GM21737 (cell line): ENCODE results near the gene KLHDC4.
A peak's percentile ranks its signal among the peaks of the same experiment; 100 is the strongest.

Experiments
- ATAC-seq: cut with Tn5 transposase; IDR thresholded peaks from one replicate; pipeline ENCODE4 v1.9.1; 2021; ENCODE audit warnings: mild to moderate bottlenecking, moderate library complexity; ENCODE audit not compliant: unreplicated experiment

The KLHDC4 gene

DNA sequence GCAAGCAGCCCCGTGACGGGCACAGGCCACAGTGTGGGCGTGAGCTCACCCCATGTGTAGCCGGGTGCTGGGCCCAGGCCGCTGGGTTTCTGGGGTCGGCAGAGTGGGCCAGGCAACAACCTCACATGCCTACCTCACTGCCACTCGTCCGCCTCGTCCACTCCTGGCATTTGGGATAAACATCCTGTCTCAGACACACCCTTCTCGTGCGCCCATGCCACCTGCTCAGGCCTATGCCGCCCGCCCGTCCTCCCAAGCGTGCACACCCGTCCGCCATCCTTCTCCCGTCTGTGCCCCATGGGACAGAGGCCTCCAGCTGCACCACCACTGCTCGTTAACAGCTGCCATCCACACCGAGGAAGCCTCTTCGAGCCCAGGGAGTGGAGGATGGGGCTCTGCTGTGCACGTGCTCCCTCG is 64.3 kb downstream of the KLHDC4 start:
- ATAC-seq, result no peak

- ATAC-seq, result no peak
These were observed 64.7 kb downstream of the KLHDC4 start for GRCh38 chr16:87701078-87701460.

GRCh38 chr16:87700406-87701077 is 65.2 kb downstream of the KLHDC4 start:
- ATAC-seq, result no peak

- no peak for ATAC-seq
These were observed 67.0 kb downstream of the KLHDC4 start for GRCh38 chr16:87698676-87699199.

DNA sequence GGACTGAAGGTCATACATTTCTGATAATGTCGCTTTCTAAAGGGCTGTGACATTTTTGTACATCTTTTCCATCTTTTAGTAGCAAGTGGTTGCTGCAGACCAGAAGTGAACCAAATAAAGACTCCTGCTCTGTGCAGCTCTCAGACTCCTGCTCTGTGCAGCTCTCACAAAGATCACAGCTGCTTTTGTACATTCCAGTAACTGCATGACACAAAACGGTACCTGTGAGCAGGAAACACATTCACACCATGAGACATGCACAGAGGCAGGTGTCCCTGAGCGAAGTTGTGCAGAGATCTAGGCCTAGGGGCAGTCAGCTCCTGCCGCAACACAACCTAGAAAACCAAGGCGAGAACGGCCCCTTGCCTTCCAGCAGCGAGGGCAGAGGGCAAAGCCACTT is 67.5 kb downstream of the KLHDC4 start:
- peak; percentile 27 for ATAC-seq

DNA sequence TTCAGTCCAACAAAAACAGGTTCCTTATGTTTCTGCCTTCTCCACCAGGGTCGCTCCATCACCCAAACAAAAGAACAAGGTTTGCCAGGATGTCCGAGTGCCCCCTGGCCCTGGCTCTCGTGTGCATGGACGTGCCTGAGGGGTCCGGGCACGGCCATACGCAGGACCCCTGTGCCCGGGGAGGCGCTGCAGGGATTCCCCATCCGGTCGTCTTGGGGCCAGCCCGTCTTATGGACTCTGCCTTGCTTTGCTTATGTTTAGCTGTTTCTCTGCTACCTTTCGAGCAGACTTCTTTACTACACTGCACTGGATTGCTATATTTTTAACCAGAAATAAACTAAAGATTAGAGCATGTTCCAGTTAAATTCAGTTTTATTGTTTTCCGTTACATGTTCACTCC is 68.0 kb downstream of the KLHDC4 start:
- ATAC-seq, result no peak

DNA sequence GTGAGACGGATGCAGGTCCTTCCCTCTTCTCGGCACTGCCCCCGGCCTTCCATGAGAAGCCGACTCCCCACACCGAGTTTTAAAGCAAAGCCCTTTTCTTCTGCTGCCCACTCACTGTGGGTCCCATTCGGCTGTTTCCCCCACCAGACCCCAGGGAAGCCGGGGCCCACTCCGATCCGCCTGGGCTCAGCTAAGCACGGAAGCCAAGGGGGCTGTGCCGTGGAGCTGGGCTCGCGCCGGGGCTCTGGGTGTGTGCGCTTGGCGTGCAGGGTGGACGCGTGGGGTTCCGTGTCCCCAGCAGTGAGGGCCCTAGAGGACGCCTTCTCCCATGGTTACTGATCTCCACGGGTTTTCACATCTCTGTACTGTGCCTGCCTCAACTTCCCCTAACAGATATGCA is 68.5 kb downstream of the KLHDC4 start:
- no peak for ATAC-seq

DNA sequence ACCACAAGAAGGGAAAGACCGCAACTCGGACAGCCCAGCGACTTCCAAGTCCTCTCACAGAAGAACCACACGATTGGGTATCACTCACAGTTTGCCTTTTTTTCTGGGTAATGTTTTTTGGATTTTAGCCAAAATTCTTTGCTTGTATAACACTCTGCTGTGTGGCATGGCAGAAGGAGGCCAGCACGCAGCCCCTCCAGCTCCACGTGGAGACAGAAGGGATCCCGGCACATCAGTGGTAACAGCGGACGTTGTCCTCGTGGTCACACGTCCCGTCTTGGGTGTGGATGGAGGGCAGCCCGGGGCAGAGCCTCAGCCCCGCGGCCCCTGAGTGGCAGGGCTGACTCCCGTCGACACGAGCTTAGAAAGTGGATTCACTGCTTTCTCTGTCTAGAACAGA is 69.1 kb downstream of the KLHDC4 start:
- no peak for ATAC-seq

DNA sequence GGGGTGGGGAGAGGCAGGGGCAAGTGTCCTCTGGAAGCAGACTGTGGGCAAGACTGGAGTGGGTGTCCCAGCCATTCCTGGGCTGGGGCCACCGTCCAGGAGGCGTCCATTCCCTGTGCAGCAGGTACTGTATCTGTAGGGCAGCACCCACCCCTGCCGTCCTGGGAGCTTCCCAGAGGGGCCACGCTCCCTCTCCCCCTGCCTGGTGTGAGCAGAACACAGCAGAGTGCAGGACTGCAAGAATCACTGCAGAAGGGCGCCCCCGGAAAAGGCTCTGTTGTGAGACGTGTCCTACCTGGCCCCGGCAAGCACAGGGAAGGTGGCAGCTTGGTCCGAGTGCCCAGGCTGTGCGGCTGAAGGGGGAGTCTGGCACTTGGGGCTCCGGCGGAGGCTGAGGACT is 70.3 kb downstream of the KLHDC4 start:
- no peak for ATAC-seq

DNA sequence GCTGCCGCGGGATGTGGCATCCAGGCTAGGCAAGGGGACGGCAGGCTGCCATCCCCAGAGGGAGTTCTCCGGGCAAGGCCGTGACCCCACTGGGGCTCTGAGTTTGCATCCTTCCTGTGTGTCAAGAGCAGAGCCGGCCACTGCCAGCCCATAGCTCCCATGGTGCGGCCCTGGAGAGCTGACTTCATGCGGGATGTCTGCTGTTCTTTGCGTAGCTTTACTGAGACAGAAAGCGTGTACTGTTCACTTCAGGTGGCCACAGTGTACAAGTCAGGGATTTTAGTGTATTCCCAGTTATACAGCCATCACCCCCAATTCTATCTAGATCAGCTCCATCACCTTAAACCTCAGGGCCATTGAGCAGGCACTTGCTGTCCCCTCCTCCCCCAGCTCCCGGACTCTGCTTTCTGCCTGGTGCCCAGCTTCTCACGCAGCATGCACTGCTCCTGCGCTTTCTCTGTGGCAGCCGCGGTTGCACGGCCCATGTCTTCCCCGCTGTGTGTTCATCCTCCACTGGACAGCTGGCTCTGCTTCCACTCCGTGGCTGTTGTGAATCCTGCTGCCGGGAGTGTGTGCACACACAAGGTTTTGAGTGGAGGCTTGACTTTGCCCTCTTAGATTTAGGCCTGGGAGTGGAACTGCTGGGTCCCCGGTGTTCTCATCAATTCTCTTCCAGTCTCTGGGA is 71.2 kb downstream of the KLHDC4 start:
- ATAC-seq, result no peak

- no peak for ATAC-seq
These were observed 72.0 kb downstream of the KLHDC4 start for GRCh38 chr16:87693827-87694226.

DNA sequence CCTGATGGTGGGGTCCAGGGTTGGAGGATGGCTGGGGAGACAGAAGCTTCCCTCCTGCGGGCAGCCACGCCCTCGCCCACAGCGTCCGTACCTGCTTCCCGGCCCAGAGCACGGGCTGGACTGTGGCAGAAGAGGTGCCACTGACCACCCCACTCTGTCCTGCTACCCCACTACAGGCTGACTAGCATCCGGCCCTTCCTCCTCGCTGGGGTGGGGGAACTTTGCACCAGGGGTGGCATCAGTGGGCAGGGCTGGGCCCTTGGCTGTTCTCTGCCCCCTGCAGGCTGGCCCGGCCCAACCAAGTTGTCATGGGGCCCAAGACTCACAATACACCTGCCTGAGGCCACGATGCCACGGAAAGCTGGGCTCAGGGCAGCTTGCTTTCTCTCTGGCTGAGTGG is 73.0 kb downstream of the KLHDC4 start:
- ATAC-seq, result no peak

DNA sequence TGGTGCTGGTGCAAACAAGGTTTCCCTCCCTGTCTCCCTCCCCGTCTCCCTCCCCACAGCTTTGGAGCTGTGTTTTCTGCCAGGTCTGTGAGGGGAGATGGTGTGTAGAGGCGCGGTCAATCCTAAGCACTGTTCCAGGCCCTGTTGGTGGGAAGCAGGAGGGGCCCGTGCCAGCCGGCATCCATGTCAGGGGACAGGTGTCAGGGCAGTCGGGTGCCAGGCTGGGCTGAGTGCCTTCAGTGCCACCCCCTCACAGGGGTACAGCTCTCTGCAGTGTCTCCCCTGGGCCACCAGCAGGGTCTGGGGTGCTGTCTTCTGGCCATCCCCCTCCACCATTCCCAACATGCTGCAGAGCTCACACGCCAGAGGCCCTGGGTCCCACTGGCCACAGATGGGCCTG is 73.6 kb downstream of the KLHDC4 start:
- no peak for ATAC-seq

- ATAC-seq, result no peak
These were observed 74.1 kb downstream of the KLHDC4 start for GRCh38 chr16:87691686-87692079.

DNA sequence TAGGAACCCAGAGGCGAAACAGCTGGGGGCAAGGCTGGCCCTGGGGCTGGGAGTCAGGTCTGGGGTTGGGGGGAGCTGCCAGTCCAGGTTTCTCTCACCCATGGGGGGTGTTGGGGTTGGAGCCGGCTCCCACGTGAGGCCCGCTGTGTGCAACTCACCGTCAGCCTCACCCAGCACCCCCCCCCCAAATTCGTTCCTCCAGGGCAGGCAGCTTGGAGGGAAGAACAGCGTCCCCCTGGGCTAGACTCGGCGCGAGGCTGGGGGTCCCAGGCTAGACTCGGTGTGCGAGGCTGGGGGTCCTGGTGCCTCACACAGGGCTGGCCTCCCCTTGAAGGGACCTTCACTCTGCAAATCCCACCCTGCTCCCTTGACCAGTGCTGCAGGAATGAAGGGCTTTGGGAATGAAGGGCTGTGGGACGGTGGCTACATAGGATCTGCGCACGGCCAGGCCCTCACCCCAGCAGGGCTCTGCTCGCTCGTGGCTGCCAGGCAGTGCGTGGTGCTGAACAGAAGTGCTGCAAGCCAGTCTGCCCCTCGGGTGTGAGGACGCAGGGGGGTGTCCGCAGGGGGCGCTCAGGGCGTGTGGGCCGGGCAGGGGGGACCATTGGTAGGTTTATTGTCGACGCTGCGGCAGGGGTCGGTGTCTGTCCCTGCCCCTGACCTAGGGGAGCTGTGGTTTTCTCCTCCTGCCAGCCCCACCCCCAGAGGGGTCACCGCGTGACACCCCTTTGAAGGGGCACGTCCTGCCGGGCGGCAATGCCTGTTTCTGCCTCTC is 74.7 kb downstream of the KLHDC4 start:
- no peak for ATAC-seq

DNA sequence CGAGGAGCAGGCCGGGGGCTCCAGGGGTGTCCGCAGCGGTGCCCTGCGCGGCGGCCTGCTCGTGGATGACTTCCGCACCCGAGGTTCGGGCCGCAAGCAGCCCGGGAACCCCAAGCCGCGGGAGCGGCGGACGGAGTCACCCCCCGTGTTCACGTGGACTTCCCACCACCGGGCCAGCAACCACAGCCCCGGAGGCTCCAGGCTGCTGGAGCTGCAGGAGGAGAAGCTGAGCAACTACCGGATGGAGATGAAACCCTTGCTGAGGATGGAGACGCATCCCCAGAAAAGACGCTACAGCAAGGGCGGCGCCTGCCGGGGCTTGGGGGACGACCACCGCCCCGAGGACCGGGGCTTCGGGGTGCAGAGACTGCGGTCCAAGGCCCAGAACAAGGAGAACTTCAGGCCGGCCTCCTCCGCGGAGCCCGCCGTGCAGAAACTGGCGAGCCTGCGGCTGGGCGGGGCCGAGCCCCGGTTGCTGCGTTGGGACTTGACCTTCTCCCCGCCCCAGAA is 75.8 kb downstream of the KLHDC4 start:
- ATAC-seq, result no peak

DNA sequence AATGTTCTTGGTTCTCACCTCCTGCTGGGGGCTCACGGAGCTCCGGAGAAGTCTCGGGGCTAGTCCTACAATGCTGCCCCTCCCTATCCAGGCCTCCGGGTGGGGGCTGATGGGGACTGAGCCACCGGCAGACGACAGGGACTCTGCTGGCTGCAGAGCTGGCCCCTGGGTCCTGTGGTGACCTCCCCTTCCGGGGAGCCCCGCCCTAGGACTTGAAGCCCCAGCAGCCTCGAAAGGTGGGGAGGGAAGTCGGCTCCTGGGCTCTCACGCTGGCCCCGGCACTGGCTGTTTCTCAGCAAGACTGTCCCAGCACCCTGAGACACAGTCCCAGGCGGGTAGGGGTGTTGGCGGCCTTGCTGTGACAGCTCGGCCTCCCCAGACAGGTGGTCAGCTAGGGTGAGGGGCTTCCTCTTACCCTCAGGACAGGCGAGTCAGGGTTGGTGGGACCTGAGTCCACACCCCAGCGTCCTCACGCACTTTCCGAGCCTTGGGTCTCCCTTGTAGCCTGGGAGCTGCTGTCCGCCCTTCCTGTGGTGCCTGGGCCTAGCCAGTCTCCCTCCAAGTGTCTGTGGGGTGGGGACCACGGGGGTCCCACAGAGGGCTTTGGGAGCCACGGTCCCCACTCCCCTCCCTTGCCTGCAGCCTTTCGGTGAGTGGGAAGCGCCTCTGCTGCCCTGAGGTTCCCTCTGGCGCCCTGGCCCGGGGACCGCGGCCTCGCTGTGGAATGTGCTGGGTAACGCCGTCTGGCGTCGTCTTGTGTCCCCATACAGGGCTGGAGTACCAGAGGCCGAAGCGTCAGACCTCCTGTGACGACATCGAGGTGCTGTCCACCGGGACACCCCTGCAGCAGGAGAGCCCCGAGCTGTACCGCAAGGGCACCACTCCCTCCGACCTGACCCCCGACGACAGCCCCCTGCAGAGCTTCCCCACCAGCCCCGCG is 76.6 kb downstream of the KLHDC4 start:
- no peak for ATAC-seq

DNA sequence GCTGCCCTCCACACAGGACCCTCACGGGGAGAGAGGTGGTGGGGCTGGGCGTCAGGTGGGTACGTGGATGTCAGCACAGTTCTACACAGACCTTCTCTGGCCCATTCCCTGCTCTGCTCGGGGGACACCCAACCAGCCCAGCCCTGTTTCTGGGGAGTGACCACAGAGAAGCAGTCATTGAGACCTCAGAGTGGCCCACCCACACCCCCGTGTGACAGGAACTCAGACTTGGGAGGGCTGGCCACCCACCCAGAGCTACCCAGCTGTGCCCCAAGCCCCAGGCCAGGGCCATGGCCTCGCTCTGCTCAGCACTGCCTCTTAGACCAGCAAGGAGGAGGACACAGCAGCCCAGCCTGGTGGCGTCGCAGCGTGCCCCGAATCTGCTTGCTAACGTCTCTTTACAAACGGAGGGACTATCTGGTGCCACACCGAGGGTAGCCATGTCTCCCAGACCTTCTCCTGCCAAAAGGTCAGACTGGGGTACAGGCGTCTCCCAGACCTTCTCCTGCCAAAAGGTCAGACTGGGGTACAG is 77.7 kb downstream of the KLHDC4 start:
- ATAC-seq, result no peak

- ATAC-seq, result no peak
These were observed 78.5 kb downstream of the KLHDC4 start for GRCh38 chr16:87687126-87687910.
